ENCODE results near the gene KAT14.
"Not testable (repeated sequence)": the region's sequence is repeated elsewhere in the genome, so short reads cannot be mapped to it uniquely, and the experiment has no call there.

KAT14 gene

DNA sequence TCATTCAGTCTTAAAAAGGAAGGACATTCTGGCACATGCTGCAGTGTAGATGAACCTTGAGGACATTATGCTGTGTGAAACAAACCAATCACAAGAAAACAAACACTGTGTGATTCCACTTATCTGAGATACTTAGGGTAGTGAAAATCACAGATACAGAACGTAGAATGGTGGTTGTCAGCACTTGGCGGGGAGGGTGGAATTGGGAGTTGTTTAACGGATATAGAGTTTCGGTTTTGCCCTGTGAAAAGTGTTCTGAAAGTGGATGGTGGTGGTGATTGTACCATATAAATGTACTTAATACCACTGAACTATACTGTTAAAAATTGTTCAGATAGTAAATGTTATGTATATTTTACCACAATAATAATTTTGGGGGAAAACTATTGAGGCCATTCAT is 18.4 kb downstream of the KAT14 start:
- DNase-seq = no peak

DNA sequence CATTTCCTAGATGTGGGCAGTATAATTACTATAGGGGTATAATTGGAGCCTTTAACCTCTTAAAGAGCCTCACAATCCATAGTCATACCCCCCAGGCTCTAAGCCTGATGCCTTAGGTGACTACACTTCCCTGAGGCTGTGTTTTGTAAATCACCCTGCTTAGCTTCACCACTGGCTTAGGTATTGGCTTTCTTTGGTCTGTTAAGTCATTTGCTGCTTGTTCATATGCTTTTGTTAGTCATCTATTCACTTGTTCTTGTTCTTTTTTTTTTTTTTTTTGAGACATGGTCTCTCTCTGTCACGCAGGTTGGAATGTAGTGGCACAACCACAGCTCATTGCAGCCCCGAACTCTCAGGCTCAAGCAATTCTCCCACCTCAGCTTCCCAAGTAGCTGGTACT is 26.7 kb downstream of the KAT14 start:
- DNase-seq = no peak

DNA sequence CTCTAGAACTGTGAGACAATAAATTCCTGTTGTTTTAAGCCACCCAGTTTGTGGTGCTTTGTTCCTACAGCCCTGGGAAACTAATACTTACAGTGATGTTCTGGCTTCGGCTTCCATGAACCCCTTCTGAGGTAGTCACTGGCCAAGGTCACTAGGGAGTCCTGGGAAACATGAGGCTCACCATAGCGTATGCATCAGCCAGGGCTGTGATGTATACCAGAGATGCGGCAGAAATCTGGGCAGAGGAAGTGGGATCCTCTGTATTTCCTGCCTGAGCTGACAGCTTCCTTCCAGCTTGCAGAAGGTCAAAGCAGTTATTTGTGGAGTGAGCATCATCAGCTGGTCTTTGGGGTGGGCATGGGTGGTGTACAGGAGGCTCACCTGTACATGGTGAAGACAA is 27.9 kb downstream of the KAT14 start:
- DNase-seq = no peak

DNA sequence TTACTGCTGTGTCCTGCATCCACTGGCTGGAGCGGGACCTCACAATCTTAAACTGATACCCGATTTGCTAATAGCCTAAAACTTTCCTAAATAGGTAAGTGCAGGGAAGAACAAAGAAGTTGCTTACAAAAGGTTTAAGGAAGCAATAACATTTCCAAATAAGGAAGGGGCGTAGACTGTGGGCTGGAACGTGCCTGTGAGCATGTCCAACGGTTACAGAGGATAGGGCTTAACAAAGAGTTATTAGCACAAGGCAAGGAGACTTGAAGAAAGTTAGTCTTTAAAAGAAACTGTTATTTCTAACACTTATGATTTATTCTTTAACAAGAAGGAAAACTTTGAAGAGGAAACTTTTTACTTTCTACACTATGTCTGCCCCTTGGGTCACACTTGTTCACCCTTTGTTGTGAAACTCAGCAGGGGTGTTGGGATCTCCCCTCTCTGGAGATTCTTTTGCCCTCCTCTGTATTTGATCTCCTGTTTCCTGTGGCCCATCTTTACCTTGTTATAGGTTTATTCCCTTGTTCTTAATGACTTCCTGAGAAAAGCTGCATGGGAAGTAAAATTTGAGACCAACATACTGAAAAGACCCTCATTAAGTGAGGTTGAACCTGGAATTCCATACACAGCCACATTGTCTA is 28.7 kb downstream of the KAT14 start:
- no peak for DNase-seq

DNA sequence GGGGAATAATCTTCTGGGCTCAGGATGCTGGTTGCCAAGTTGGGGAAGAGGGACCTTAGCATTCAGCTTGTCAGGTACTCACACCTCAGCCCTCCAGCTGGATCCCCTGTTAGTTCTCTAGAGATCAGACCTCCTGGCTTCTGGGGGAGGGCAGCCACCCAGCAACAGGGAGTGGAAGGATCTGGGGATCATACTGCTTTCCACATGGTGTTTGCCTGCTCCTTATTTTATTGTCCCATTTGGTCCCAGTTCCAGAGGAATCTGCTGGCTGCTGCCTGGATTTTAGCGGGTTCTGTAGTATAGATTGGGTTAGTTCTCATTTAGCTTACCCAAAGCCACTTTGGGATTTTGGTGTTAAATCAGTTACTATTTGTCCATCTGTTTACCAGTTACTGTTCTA is 29.3 kb downstream of the KAT14 start:
- DNase-seq = no peak

DNA sequence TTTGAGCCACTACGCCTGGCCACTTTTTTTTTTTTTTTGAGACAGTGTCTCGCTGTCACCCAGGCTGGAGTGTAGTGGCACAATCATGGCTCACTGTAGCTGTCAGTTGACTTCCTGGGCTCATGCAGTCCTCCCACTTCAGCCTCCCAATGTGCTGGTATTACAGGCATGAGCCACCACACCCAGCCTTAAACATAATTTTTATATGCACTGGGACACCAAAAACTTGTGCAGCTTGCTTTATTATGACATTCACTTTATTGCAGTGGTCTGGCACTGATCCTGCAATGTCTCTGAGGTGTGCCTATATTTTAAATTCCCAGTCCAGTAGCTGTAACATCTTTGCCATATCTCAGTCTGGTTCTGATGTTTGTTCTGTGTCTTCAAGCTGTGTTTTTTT is 34.7 kb downstream of the KAT14 start:
- DNase-seq = no peak

DNA sequence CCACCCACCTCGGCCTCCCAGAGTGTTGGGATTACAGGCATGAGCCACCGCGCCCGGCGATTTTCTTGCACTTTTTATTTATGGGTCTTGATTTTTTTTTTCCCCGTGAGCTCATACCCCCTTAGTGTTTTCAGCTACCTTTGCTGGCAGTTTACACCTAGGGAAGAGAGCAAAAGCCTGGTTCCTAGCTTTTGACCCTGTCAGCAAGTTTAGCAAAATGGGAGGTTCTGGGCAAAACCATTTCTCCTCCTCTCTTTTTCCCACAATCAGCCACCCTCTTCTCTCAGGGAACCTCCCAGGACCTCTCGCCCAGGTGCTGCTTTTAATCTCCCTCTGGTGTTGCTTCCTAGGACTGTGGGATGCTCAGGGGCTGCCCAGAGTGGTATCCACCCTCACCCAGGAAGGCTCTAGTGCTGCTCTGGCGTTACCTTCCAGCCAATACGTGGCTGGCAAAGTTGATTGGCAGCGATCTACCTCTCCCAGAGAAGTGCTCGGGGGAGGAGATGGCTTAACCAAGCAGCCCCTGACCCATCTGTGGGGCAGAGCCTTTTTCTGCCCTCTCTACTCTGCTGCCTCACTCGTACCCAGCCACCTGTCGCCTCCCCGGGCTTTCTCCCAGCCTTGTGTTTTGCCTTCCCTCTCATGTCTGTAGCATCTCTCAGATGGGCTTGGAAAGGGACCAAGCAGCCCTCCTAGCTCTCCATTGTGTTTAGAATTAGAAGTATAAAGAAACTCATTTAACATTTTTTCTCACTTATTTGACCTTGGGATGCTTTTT is 37.4 kb downstream of the KAT14 start:
- DNase-seq = no peak

DNA sequence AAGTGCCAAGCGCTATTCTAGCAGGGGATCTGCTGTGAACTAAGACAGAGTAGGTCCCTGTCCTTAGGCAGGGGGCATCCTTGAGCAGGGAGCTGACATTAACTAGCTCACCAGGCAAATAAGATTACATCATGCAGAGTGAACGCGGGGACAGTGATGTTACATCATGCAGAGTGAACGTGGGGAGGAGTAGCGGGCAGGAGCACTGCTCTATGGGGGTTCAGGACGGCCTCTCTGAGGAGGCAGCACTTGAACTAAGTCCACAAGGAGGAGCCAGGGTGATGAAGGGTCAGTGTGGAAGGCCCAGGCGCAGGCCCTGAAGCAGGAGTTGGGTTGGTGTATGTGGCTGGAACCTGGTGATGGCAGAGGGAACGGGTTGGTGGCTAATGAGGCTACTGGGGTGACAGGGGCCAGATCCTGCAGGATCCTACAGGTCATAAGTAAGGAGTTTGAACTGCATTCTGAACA is 38.7 kb downstream of the KAT14 start:
- DNase-seq = no peak

DNA sequence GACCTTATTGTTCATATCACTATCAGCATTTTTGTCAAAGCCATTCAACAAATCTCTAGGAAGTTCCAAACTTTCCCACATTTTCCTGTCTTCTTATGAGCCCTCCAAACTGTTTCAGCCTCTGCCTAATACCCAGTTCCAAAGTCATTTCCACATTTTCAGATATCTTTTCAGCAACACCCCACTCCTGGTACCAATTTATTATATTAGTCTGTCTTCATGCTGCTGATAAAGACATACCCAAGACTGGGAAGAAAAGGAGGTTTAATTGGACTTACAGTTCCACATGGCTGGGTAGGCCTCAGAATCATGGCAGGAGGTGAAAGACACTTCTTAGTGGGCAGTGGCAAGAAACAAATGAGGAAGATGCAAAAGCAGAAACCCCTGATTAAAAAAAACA is 42.7 kb downstream of the KAT14 start:
- not testable (repeated sequence) for DNase-seq

DNA sequence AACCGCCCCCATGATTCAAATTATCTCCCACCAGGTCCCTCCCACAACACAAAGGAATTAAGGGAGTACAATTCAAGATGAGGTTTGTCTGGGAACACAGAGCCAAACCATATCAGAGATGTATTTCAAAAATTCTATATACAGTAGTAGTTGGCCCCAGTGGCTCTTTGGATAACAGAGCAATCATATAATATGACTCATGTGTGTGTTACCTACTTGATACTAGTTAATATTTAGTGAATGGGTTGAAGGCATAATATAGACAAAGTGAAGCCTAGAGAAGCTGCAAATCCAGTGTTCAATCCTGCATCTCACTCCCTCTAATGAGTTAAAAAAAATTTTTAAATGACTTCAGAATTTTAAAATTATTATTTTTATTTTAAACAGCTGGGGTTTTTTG is 43.2 kb downstream of the KAT14 start:
- no peak for DNase-seq

DNA sequence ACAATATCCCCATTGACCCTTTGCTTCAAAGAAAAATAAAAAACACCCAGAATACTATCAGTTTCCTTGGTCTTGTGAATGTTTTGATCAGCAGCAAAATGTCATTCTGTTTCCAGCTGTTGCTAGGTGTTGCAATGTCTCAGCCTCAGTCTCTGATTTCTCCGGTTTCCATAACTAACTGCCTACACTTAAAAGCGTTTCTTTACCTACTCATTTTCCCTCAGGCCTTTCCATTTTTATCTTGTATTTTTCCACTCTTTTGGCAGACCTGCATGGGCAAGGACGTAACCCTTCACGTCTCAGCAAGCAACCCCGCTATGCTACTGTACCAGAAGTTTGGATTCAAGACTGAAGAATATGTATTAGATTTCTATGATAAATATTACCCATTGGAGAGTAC is 49.4 kb downstream of the KAT14 start:
- no peak for DNase-seq

DNA sequence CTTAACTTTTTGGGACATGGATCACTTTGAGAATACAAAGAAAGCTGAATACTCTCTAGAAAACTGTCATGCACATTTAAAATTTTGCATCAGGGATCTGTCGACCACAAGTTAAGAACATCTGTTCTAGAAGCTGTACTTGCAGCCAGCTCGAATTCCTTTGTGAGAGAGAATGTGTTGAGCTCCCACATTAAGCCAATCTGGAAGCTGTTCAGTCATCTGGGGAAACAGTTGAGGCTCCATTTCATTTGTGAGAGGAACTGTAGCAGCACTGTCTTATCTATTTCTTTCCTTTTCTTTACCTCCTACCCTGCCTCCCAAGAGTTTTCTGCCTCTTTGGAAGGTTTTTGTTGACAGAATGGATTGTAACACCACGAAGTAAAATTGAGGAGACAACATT is 50.8 kb downstream of the KAT14 start:
- no peak for DNase-seq

DNA sequence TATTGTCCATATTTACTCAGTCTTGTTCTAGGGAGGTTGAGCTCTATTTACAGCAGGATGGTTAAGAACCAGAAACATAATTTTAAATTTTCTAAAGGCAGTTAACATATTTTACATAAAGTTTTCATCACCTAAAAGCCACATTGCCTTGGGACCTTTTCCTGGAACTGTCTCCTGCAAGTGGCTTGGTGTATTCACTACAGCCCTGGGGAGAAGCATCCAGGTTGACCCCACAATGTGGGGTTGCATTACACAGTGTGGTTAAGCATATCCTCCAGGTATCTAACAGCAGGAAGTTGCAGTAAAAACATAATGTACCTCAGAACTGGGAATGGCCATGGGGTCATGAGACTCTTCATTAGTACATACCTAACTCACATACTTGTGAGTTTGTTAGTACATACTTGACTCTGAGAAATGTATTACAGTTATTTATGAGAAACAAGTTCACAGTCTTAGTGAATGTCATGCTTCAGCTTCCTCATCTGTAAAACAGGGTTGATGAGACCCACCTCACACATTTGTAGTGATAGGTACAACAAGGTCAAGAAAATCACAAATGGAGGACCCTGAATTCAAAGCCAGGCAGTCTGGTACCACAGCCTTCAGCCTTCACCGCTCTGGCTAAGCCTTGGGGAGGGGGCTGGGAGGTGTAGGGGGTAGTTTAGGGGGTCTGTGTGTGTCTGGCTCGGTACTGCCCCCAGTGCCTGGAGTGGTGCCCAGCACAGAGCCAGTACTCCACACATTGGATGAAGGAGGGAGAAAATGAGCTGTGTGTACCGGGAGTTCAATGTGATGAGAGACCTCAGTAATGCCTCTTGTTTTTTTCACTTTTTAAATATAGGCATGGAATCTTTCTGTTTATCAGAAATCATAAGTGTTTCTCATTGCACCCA is 52.9 kb downstream of the KAT14 start:
- DNase-seq = no peak

DNA sequence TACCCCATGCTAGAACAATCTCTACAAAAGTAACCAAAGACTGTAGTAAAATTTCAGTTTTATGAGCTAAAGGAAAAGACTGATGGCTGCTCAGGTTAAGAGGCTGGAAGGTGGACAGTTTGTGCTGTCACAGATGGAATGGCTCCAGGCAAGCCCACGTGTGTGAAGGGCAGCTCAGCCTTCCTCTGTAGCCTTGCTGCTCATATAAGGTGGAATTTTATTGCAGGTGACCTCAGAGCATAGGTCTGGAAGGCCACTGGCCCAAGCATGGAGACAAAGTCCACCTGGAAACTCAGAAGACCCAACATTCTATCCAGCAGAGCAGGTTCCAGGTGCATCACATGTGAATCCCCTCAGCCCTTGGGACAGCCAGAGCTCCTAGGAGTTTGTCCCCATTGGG is 53.6 kb downstream of the KAT14 start:
- no peak for DNase-seq

DNA sequence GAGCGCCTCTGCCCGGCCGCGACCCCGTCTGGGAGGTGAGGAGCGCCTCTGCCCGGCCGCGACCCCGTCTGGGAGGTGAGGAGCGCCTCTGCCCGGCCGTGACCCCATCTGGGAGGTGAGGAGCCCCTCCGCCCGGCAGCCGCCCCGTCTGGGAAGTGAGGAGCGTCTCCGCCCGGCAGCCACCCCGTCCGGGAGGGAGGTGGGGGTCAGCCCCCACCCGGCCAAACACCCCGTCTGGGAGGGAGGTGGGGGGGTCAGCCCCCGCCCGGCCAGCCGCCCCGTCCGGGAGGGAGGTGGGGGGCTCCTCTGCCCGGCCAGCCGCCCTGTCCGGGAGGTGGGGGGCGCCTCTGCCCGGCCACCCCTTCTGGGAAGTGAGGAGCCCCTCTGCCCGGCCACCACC is 56.8 kb downstream of the KAT14 start:
- DNase-seq = not testable (repeated sequence)

DNA sequence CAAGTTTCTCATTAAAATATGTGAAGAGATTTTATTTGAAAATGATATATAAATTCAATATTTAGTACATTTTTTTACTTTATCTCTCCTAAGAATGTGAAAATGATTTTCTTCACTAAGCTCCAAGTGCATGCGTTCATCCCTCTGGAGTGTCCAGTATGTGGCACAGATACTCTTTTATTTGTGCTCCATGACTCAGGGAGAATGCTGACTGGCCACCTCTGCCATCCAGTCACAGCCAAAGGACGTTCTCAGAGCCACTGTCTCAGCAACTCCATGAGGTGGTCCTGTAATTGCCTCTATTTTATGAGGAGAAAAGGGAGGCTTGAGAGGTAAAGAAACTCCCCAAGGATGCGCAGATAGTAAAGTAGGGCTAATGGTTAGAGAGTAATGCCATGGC is 58.3 kb downstream of the KAT14 start:
- no peak for DNase-seq

DNA sequence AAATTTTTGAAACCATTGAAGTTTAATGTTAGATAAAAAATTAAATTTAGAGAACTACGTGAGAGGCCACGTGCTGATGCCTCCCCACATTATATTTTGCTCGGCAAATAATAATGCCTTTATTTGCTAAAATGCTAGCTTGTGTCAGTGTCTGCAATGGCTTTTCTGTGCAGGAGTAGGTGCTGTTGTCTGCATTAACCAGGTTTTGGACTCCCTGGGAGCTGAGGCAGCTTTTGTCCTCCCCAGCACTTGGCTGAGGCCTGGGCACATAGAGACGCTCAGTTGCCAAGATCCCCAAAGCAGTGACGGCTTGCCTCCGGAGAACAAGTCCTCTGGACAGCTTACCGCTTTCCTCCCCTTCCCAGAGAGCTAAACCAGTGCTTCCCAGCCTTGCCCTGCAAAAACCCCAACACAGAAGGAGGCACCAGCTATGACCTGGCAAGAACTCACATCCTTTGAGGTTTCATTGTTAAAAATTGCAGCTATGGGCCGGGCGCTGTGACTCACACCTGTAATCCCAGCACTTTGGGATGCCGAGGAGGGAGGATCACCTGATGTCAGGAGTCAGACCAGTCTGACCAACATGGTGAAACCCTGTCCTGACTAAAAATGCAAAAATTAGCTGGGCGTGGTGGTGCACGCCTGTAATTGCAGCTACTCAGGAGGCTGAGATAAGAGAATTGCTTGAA is 59.9 kb downstream of the KAT14 start:
- DNase-seq = no peak

DNA sequence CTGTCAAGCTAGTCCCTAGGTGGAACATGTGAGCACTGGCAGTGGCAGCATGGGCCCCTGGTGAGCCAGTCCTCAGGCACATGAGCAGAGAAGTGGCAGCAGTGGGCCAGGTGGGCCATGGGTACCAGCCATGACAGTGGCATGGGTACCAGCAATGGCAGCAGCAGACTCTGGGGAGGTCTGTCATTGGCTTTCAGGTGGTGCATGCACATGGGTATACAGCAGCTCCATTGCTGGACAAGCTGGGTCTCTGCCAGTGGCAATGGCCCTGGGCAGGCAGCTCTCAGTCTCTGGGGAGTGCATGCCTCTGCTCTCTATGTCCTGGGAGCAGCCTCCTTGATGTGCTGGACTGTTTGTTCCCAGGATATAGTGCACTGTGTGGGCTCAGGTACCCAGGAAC is 65.3 kb downstream of the KAT14 start:
- no peak for DNase-seq

DNA sequence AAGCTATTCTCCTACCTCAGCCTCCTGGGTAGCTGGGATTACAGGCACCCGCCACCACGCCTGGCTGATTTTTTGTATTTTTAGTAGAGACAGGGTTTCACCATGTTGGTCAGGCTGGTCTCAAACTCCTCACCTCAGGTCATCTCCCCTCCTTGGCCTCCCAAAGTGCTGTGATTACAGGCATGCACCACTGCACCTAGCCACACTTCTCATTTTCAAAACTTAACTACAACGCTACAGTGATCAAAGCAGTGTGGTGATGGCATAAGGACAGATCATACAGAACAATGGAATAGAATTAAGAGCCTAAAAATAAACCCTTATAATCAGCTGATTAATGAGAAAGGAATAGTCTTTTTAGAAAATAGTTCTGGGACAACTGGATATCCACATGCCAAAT is 66.0 kb downstream of the KAT14 start:
- not testable (repeated sequence) for DNase-seq

DNA sequence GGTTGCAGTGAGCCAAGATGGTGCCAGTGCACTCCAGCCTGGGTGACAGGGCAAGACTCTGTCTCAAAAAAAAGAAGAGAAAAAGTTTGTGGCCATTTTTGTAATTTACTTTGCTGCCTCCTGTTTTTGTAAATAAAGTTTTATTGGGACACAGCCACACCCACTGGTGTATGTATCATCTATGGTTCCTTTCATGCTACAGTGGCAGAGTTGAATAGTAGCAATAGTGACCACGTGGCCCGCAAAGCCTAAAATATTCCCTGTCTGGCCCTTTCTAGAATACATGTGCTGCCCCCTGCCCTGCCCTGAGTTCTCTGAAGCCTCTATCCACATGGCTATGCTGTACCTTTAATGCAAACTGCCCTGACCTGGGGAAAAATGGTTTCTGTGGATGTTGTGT is 75.3 kb downstream of the KAT14 start:
- no peak for DNase-seq

DNA sequence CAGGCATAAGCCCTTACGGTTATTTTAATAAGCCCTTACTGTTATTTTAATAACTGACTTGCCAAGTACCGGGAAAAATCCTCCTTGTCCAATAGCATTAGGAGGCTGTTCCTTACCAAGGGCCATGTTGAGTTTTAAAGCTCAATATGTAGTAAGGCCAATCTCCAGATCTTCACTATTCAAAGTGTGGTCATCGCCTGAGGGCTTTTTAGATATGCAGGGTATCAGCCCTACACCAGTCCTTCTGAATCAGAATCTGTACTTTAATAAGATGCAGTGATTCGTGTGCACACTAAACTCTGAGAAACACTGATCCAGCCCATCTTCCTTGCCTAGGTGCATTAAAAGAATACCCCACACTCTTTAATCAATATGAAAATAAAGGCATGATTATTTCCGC is 77.9 kb downstream of the KAT14 start:
- DNase-seq = no peak

DNA sequence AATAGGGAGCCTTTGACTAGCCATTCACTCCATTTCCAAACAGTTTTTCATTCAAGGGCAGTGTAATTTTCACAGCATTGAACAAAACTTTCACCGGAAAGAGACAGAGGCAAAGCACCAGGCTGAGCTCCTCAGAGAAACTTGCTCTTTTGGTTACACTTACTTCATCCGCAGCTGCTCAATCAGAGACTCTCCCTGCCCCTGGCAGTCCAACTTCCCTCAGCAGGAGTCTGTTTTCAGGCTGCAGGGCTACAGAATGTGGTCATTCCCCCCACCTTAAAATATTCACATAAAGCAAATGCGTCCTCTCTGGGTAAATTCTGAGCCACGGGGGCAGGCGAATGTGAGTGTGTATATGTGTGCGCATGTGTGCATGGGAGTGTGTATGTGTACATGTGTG is 80.6 kb downstream of the KAT14 start:
- DNase-seq = no peak

DNA sequence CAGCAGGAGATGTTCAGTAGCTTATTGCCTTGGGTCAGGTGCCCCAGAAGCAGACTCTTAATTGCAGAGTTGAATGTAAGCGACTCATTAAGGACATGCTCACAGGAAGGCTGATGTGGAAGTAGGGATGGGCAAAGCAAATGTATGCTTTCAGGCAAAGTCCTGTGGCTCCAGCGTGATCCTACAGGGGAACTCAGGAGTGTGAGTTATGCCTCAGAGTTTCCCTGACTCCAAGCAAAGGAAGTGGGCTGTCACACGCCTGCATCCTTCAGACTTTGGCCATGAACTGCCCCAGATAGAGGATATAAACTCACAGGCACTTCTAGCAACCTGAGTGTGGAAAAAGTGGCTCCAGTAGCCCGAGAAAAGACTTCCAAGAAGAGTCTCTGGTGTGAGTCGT is 85.7 kb downstream of the KAT14 start:
- DNase-seq = no peak

Measured in activated CD4-positive, alpha-beta T cell treated with anti-CD3 and anti-CD28 coated beads, Interleukin-2, amount 50 U/mL, for 1 hour (primary cell).